Measurements from ENCODE around the gene POLDIP2. TPM values are rescaled to one million over a fixed set of nuclear protein-coding genes. Genes with fewer than 3 reads are reported as not detected.
A peak's percentile ranks its signal among the peaks of the same experiment; 100 is the strongest.

The POLDIP2 gene
- total and polyA plus RNA-seq, 9 of the 15 experiments (the other 6 are each of a cell fraction or from before 2014, with no cell fraction given): 22.0 to 137 (median 104) TPM

DNA sequence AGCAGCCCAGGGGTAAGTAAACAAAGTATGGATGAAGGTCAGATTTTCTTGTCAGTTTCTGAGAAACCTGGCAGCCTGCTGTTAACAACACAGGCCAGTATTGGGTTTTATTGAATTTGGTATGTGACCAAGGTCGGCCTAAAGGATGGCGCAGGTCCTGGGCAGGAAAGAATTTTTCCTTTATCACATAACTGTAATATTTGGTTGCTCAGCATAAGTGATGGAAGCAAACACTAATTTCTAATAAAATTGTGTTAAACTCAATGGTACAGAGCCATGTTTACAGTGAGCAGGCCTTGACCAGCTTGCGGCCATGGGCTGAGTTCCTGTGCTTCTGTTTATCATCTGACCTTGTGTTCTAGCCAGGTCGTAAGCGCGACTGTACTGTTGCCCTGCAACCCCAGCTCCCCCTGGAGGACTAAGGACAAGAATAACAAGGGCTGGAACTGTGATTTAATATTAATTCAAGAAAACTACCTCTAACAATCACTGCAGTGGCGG is 10.5 kb downstream of the POLDIP2 start (continued):
- TF ChIP-seq IRF9 (tag; IDR thresholded peaks at IDR 0.05) (no peak), ZNF133 (CRISPR knock-in tag; IDR thresholded peaks at IDR 0.05) (no peak), CSDE1 (IDR thresholded peaks at IDR 0.05) (no peak), SIN3A (IDR thresholded peaks at IDR 0.05; ENCODE audit: borderline replicate concordance in 2 of 2, control insufficient read depth in 1 of 2, low read depth in 2 of 2, low read length in 2 of 2) (no peak), PURB (CRISPR knock-in tag; IDR thresholded peaks at IDR 0.05; ENCODE audit: low read depth) (no peak), FOXA1 (IDR thresholded peaks at IDR 0.05; ENCODE audit: borderline replicate concordance) (no peak), NCOA4 (IDR thresholded peaks at IDR 0.05; ENCODE audit: partially characterized antibody) (no peak), KAT8 (IDR thresholded peaks at IDR 0.05; ENCODE audit: low read depth) (no peak), HINFP (tag; conservative IDR thresholded peaks at IDR 0.05; ENCODE audit: low read depth) (no peak), NR4A1 (CRISPR knock-in tag; IDR thresholded peaks at IDR 0.05) (no peak), NR4A1 (tag; IDR thresholded peaks at IDR 0.05) (no peak), KHSRP (IDR thresholded peaks at IDR 0.05) (no peak), SAFB2 (IDR thresholded peaks at IDR 0.05; ENCODE audit: borderline replicate concordance, low read depth, low read length, severe bottlenecking) (no peak), TBL1XR1 (IDR thresholded peaks at IDR 0.05; ENCODE audit: low read length in 2 of 2) (no peak), KLF16 (IDR thresholded peaks at IDR 0.05) (no peak), POLR2AphosphoS5 (IDR thresholded peaks at IDR 0.05; ENCODE audit: control insufficient read depth, insufficient read depth, low read depth, low read length) (no peak), ZC3H4 (CRISPR knock-in tag; IDR thresholded peaks at IDR 0.05; ENCODE audit: borderline replicate concordance) (no peak), KDM1A (IDR thresholded peaks at IDR 0.05) (peak; percentile 51 to 61), ZNF766 (CRISPR knock-in tag; conservative IDR thresholded peaks at IDR 0.05) (no peak)
- TF ChIP-seq, protein P1, sequence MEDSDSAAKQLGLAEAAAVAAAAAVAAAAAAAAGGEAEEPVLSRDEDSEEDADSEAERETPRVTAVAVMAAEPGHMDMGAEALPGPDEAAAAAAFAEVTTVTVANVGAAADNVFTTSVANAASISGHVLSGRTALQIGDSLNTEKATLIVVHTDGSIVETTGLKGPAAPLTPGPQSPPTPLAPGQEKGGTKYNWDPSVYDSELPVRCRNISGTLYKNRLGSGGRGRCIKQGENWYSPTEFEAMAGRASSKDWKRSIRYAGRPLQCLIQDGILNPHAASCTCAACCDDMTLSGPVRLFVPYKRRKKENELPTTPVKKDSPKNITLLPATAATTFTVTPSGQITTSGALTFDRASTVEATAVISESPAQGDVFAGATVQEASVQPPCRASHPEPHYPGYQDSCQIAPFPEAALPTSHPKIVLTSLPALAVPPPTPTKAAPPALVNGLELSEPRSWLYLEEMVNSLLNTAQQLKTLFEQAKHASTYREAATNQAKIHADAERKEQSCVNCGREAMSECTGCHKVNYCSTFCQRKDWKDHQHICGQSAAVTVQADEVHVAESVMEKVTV (CRISPR knock-in tag; IDR thresholded peaks at IDR 0.05): peak; percentile 47; the same call in 1 of the 2 replicates
- TF ChIP-seq, protein P2, sequence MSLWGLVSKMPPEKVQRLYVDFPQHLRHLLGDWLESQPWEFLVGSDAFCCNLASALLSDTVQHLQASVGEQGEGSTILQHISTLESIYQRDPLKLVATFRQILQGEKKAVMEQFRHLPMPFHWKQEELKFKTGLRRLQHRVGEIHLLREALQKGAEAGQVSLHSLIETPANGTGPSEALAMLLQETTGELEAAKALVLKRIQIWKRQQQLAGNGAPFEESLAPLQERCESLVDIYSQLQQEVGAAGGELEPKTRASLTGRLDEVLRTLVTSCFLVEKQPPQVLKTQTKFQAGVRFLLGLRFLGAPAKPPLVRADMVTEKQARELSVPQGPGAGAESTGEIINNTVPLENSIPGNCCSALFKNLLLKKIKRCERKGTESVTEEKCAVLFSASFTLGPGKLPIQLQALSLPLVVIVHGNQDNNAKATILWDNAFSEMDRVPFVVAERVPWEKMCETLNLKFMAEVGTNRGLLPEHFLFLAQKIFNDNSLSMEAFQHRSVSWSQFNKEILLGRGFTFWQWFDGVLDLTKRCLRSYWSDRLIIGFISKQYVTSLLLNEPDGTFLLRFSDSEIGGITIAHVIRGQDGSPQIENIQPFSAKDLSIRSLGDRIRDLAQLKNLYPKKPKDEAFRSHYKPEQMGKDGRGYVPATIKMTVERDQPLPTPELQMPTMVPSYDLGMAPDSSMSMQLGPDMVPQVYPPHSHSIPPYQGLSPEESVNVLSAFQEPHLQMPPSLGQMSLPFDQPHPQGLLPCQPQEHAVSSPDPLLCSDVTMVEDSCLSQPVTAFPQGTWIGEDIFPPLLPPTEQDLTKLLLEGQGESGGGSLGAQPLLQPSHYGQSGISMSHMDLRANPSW (CRISPR knock-in tag; IDR thresholded peaks at IDR 0.05): no peak

Data from K562 (cell line).